HG03378 (cell line): Measurements from ENCODE around the gene FHL5.
"Not testable (repeated sequence)": the region's sequence is repeated elsewhere in the genome, so short reads cannot be mapped to it uniquely, and the experiment has no call there.

Experiments used
- ATAC-seq: cut with Tn5 transposase; IDR thresholded peaks from one replicate; pipeline ENCODE4 v1.9.1; 2021; ENCODE audit warnings: mild to moderate bottlenecking, moderate library complexity; ENCODE audit not compliant: unreplicated experiment

The FHL5 gene

GRCh38 chr6:96608074-96608473 is 45.1 kb downstream of the FHL5 start:
- no peak for ATAC-seq

DNA sequence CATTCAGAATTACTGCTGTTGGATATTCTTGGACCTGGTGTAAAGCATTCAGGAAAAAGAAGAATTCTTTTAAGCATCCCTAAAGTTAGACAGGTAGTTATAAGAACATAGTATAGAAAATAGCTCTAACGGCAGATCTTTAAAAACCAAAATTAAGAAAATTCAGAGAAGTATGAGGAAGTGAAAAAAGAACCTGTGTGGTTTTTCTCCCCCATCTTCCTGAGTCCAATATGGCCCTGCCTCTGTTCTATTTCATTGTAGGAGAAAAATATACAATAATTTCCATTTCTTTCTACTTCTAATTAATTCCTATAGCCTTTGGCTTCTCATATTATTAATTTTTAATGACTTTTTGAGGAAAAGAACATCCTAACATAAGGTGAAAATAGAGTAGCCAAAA is 47.1 kb downstream of the FHL5 start:
- ATAC-seq = peak; percentile 53

DNA sequence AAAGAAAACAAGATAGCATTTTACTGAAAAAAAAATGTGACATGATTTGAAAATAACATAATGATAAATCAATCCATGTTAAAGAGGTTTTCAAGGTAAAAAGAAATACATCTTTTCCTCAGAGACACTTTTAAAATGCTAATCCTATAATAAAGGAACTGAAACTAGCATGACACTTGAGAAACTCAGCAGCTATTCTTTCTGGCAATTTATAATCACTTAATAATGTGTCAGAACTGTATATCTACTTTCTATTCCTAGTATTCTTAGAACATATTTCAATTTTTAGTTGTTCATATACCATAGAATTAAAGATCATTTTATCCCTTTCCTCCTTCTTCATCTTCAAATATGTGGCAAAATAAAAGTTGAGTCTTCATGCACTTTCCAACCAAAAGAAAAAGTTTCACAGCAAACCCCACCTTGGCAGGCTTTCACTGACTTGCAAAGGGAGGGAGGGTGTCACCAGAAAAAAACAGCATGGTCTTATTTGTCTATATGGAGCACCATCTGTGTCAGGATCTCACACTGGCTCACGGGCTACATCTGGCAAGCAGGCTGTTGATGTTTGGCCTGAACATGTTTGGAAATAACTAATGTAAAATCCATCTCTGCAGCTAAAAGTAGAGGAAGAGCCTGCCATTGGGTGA is 48.5 kb downstream of the FHL5 start:
- peak; percentile 86 for ATAC-seq

DNA sequence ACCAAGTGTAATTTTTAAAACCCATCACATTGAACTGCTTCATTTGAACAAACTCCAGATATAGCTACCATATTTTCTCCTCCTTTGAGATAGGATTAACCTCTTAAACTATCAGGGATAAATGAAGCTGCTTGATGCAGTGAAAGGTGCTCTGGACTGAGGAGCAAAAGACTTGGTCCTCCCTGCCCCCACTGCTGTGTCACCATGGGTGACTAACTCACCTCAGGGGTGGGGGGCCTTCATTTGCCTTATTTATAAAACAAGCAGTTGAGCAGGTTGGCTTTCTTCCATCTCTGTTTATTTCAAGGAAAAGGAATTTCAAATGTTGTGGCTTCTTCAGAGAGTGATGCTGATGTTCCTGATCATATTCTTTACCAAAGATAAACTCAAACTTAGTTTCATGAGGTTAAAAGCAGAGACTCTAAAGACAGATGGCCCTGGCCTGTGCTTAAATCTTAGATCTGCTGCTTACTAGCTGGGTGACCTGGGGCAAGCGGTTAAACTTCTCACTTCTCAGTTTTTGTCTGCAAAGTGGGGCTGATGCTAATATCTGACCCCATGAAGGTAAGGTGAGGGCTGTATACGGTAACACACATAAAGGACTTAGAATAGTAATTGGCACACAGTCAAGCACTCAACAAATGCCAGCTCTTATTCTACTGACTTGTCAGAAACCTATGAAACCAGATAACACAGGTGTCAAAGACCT is 50.5 kb downstream of the FHL5 start:
- no peak for ATAC-seq

GRCh38 chr6:96620851-96621250 is 57.9 kb downstream of the FHL5 start:
- no peak for ATAC-seq

DNA sequence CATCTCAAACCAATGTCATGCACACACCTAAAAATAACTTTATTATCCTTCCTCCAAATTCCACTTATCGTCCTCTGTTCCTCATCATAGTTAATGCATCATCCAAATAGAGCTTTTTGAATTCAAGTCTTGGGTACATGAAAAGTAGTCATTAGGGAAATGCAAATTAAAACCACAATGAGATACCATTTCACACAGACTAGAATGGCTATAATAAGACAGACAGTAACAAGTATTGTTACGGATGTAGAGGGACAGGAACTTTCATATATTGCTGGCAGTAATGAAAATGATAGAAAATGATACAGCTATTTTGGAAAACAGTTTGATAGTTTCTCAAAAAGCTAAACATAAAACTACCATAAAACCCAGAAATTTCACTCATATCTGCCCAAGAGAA is 59.1 kb downstream of the FHL5 start:
- peak; percentile 55 for ATAC-seq

DNA sequence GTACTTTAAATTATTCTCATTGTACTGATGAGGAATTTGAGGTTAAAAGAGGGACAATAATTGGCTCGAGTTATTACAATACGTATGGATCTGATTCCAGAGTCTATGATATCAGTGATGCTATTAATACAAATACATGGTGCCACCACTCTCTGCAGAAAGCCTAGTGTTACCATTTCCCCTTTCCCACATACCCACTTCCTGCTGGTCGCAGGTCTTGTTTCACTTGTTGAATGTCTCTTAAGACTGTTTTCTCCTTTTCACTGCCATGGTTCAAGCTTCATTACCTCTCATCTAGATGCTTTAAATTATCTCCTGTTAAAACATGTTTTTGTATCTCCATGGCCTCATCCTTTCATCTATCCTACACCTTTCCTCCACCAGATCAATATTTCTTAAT is 62.0 kb downstream of the FHL5 start:
- peak; percentile 45 for ATAC-seq

DNA sequence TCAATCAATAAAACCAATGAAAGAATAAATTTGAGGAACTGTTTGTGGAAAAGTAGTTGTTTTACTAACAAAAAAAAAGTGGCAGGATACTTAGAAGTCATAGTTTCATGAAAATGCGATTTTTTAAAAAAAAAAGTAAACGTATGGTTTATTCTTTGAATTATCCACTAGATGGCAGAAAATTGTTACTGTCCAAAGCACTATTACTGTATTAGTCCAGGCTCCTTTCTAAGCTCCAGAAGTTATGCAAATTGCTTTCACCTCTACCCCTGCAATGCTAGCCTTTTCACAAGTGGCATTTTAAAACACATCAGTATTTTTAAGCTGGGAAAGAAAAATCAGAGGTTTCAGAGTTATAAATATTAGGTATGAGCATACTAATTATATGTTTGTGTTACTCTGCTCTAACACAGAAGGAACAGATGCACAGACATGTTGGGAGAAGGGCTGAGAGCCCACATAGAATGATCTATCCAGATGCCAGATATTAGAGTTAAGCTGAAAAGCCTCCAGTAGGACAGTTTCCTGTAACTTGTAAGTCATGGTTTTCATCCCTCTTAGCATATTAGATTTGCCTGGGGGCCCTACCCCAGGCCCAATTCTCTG is 63.9 kb downstream of the FHL5 start:
- ATAC-seq = peak; percentile 89

DNA sequence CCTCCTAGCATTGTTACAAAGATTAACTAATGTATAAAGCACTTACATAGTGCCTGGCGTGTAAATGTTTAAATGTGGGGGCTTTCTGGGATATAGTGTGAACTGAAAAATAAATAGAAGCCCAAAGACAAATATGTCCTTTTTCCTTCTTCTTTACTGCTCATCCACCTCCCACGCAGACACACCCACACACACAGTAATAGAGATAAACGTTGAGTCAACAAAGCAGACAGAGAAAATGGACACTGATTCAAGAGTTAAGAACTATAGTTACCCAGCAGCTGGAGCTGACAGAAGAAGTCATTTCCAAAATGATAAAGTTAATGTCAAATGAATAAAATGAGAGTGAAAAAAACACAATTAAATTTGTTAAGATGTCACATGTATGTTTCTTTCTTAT is 68.3 kb downstream of the FHL5 start:
- ATAC-seq = no peak

DNA sequence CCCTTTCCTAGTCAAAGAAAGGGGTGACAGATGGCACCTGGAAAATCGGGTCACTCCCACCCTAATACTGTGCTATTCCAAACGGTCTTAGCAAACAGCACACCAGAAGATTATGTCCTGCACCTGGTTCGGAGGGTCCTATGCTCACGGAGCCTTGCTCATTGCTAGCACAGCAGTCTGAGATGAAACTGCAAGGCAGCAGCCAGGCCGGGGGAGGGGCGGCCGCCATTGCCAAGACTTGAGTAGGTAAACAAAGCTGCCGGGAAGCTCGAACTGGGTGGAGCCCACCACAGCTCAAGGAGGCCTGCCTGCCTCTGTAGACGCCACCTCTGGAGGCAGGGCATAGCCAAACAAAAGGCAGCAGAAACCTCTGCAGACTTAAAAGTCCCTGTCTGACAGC is 75.1 kb downstream of the FHL5 start:
- ATAC-seq = not testable (repeated sequence)

DNA sequence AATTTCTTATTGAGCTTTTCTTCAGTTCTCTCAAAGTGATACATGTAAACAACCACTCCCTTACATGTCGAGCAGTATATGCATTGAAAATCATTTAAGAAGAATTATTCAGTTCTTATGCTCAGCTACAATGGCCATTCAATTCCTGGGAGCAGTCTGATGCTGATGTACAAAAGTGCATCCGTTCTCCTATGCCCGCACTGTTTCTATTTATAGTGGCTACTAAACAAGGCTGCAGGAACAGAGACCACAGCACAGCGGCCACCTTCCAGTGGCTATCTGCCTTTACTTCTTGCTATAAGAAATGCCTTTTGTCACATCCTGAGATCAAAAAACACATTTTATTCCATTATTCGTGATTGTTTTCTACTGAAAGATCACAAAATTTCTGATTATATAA is 82.2 kb downstream of the FHL5 start:
- no peak for ATAC-seq

DNA sequence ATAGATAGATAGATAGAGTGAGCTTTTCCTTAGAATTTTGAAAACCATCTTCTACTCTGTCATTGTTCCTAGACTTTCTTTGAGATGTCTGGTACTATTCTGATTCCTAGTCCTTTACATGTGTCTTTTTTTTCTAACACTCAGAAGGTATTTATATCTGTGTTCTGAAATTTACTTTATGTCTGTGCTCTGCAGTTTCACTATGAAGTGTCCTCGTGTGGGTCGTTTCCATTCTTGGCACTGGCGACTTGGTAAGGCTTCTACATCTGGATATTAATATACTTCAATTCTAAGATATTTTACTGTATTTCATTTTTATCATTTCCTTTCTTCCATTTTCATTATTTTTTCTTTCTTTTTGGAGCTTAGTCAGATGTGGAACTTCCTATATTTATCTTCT is 87.0 kb downstream of the FHL5 start:
- ATAC-seq = peak; percentile 85

DNA sequence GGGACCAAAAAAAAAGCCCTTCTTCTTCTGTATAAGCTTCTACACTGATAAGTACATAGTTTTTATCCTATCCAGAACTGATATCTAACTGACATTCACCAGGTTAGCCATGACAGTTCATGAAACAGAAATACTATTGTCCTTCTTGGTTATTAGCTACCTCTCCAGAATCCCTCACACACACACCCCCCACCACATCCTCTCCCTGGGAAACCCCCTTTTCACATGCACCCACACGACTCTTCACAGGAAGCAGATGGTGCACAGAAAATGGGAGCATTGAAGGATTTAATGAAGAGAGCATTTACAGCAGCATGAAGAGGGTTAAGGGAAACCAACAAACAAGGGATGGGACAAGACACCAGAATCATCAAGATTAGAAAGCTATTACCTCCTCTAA is 88.9 kb downstream of the FHL5 start:
- ATAC-seq = peak; percentile 40

- no peak for ATAC-seq
Measured at GRCh38 chr6:96652552-96652951, 89.6 kb downstream of the FHL5 start.

DNA sequence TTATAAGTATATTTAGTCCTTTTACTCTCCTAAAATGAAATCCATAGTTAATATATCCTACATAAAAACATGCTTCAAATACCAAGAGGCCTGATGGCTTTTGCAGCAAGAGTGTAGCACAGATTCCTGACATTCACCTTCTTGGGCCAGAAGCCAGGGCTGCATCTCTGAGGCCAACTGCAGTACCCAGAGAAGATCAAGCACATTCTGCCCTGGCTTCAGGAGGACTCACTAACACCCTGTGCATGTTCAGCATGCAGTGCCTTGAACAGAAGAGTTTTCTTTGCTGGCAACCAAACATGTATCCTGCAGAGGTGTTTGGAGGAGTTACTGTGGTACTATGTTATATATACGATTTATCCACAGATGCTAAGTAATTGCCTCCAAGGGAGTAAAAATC is 90.3 kb downstream of the FHL5 start:
- ATAC-seq = no peak

- no peak for ATAC-seq
Measured at GRCh38 chr6:96656567-96656966, 93.6 kb downstream of the FHL5 start.

- no peak for ATAC-seq
Measured at GRCh38 chr6:96657344-96657743, 94.4 kb downstream of the FHL5 start.

DNA sequence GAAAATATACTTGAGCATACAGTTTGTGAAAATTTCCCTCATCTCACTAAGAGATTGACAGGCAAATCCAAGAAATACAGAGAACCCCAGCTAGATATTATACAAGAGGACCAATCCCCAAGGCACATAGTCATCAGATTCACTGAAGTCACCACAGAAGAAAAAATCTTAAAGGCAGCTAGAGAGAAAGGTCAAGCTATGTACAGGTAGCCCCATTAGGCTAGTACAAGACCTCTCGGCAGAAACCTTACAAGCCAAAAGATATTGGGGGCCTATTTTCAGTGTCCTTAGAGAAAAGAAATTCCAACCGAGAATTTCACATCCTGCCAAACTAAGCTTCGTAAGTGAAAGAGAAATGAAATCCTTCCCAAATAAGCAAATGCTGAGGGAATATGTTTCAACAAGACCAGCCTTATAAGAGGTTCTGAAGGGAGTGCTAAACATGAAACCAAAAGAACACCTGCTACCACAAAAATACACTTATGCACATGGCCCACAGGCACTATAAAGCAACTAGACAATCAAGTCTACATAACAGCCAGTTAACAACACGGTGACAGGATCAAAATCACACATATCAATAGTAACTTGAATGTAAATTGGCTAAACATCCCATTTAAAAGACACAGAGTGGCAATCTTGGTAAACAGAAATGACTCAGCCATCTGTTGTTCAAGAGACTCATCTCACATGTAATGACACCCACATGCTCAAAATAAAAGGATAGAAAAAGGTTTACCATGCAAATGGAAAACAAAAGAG is 96.3 kb downstream of the FHL5 start:
- peak; percentile 49 for ATAC-seq
